H9 (cell line): ENCODE measurements around the gene LRRK1. TPM values are rescaled to one million over a fixed set of nuclear protein-coding genes. Genes with fewer than 3 reads are reported as not detected.

Source experiments
- DNase-seq: peaks from one replicate; pipeline ENCODE4 v3.0.0-alpha.2; 2017
- H2AFZ ChIP-seq: one replicate; pipeline ENCODE4 v1.6.1; 2013; ENCODE audit warnings: mild to moderate bottlenecking, low read length, control low read depth, moderate library complexity
- H2AK5ac ChIP-seq: 2 replicates; pipeline ENCODE4 v1.6.1; 2013; ENCODE audit warnings: low read length, control low read depth, mixed read lengths; ENCODE audit not compliant: insufficient read length
- H2BK120ac ChIP-seq: one replicate; pipeline ENCODE4 v1.6.1; 2013; ENCODE audit warnings: low read depth, mild to moderate bottlenecking, low read length, control low read depth, inconsistent platforms; ENCODE audit not compliant: poor library complexity, severe bottlenecking
- H2BK12ac ChIP-seq: 2 replicates; pipeline ENCODE4 v1.6.1; 2013; ENCODE audit warnings: low read length, control low read depth, mixed read lengths, low read depth; ENCODE audit not compliant: insufficient read length
- H2BK15ac ChIP-seq: 2 replicates; pipeline ENCODE4 v1.6.1; 2013; ENCODE audit warnings: low read depth, low read length, control low read depth
- H2BK20ac ChIP-seq: one replicate; pipeline ENCODE4 v1.6.1; 2013; ENCODE audit warnings: low read depth, mild to moderate bottlenecking, low read length, control low read depth, inconsistent platforms; ENCODE audit not compliant: poor library complexity, severe bottlenecking
- H2BK5ac ChIP-seq: 2 replicates; pipeline ENCODE4 v1.6.1; 2013; ENCODE audit warnings: low read length, control low read depth, mixed read lengths; ENCODE audit not compliant: insufficient read length
- H3K14ac ChIP-seq: 2 replicates; pipeline ENCODE4 v1.6.1; 2013; ENCODE audit warnings: low read length, control low read depth; ENCODE audit not compliant: insufficient read depth
- H3K18ac ChIP-seq: 2 replicates; pipeline ENCODE4 v1.6.1; 2013; ENCODE audit warnings: low read depth, mild to moderate bottlenecking, mixed read lengths, low read length, control low read depth; ENCODE audit not compliant: insufficient read length
- H3K23ac ChIP-seq: 2 replicates; pipeline ENCODE4 v1.6.1; 2013; ENCODE audit warnings: low read length, control low read depth, mixed read lengths, low read depth; ENCODE audit not compliant: insufficient read length
- H3K23me2 ChIP-seq: 2 replicates; pipeline ENCODE4 v1.6.1; 2013; ENCODE audit warnings: low read depth, mild to moderate bottlenecking, mixed read lengths, low read length, control low read depth; ENCODE audit not compliant: insufficient read length, poor library complexity, severe bottlenecking
- H3K27ac ChIP-seq: 2 replicates; pipeline ENCODE4 v1.5.1; 2013; ENCODE audit warnings: low read length, control low read depth, mixed read lengths, low read depth; ENCODE audit not compliant: insufficient read length
- H3K27me3 ChIP-seq: 2 replicates; pipeline ENCODE4 v1.6.1; 2013; ENCODE audit warnings: low read length, control low read depth, inconsistent platforms; ENCODE audit not compliant: insufficient read depth
- H3K4ac ChIP-seq: 2 replicates; pipeline ENCODE4 v1.6.1; 2013; ENCODE audit warnings: low read depth, mild to moderate bottlenecking, control low read depth, inconsistent platforms, low read length, moderate library complexity
- H3K4me1 ChIP-seq: 2 replicates; pipeline ENCODE4 v1.6.1; 2013; ENCODE audit warnings: low read length, control low read depth, inconsistent platforms; ENCODE audit not compliant: insufficient read depth
- H3K4me2 ChIP-seq: 2 replicates; pipeline ENCODE4 v1.6.1; 2013; ENCODE audit warnings: low read length, control low read depth, mixed read lengths; ENCODE audit not compliant: insufficient read length, insufficient read depth
- H3K56ac ChIP-seq: 2 replicates; pipeline ENCODE4 v1.6.1; 2013; ENCODE audit warnings: low read depth, mild to moderate bottlenecking, mixed read lengths, low read length, control low read depth; ENCODE audit not compliant: insufficient read length
- H3K79me1 ChIP-seq: 2 replicates; pipeline ENCODE4 v1.6.1; 2013; ENCODE audit warnings: low read depth, mild to moderate bottlenecking, moderate library complexity, low read length, control low read depth, inconsistent platforms; ENCODE audit not compliant: insufficient read depth, poor library complexity, severe bottlenecking
- H3K79me2 ChIP-seq: 2 replicates; pipeline ENCODE4 v1.6.1; 2013; ENCODE audit warnings: low read length, control low read depth, inconsistent platforms; ENCODE audit not compliant: insufficient read depth
- H3K9ac ChIP-seq: 2 replicates; pipeline ENCODE4 v1.6.1; 2013; ENCODE audit warnings: low read length, control low read depth, mixed read lengths; ENCODE audit not compliant: insufficient read length; ENCODE audit errors: extremely low read depth
- H3K9me3 ChIP-seq: one replicate; pipeline ENCODE4 v1.6.1; 2013; ENCODE audit warnings: low read depth, low read length, inconsistent platforms; ENCODE audit not compliant: control insufficient read depth
- H3T11ph ChIP-seq: one replicate; pipeline ENCODE4 v1.6.1; 2013; ENCODE audit warnings: mild to moderate bottlenecking, low read length, control low read depth, inconsistent platforms
- H4K20me1 ChIP-seq: one replicate; pipeline ENCODE4 v1.6.1; 2013; ENCODE audit not compliant: control insufficient read depth, insufficient read length, insufficient read depth
- H4K5ac ChIP-seq: 2 replicates; pipeline ENCODE4 v1.6.1; 2013; ENCODE audit warnings: low read depth, mild to moderate bottlenecking, mixed read lengths, low read length, control low read depth; ENCODE audit not compliant: insufficient read length
- H4K8ac ChIP-seq: replicated peaks from 2 replicates; pipeline ENCODE4 v1.6.1; 2013; ENCODE audit warnings: low read length, control low read depth, mixed read lengths, low read depth; ENCODE audit not compliant: insufficient read length
- H4K91ac ChIP-seq: 2 replicates; pipeline ENCODE4 v1.6.1; 2013; ENCODE audit warnings: low read depth, mild to moderate bottlenecking, moderate library complexity, mixed read lengths, low read length, control low read depth; ENCODE audit not compliant: insufficient read length
- H3K27ac Mint-ChIP-seq, 3 experiments: 2 replicates in 2 of 3; 3 replicates in 1 of 3; pipeline ENCODE4 v1.8.0; 2020 to 2021; ENCODE audit warnings: mixed read lengths in 3 of 3, mild to moderate bottlenecking in 1 of 3, moderate library complexity in 1 of 3
- H3K27me3 Mint-ChIP-seq: 2 replicates; pipeline ENCODE4 v1.8.0; 2021; ENCODE audit warnings: low read depth, mild to moderate bottlenecking, moderate library complexity, mixed read lengths
- H3K36me3 Mint-ChIP-seq, 3 experiments: 2 replicates in 2 of 3; 3 replicates in 1 of 3; pipeline ENCODE4 v1.8.0; 2020 to 2021; ENCODE audit warnings: low read depth in 3 of 3, mixed read lengths in 3 of 3; ENCODE audit not compliant: insufficient read depth in 1 of 3
- H3K4me1 Mint-ChIP-seq, 2 experiments: 2 replicates each; pipeline ENCODE4 v1.8.0; 2020; ENCODE audit warnings: mixed read lengths in 2 of 2
- H3K4me3 Mint-ChIP-seq, 2 experiments: 2 replicates in 1 of 2; 3 replicates in 1 of 2; pipeline ENCODE4 v1.8.0; 2020 to 2021; ENCODE audit warnings: mild to moderate bottlenecking in 2 of 2, mixed read lengths in 2 of 2, moderate library complexity in 1 of 2
- H3K9me3 Mint-ChIP-seq, 2 experiments: 2 replicates in 1 of 2; 3 replicates in 1 of 2; pipeline ENCODE4 v1.8.0; 2020; ENCODE audit warnings: mild to moderate bottlenecking in 2 of 2, mixed read lengths in 2 of 2, moderate library complexity in 1 of 2
- whole genome bisulfite sequencing: extraction: QIAGEN DNeasy Blood & Tissue Kit; methylation state at CpG from one replicate; pipeline ENCODE4 v1.1.7; 2013; ENCODE audit warnings: missing lambda C conversion rate, low lambda C conversion rate, mixed read lengths; ENCODE audit not compliant: insufficient read length; ENCODE audit errors: extremely low coverage; 5-methylcytosine and 5-hydroxymethylcytosine counted together
- total RNA-seq: library from RNA; stranded (reverse); gene quantifications from 2 replicates; pipeline ENCODE4 v1.2.1, GENCODE V29; 2021
- TF ChIP-seq, protein P1 (sequence below): fragments of 200-600 bp; sonication (generic); conservative IDR thresholded peaks from 3 replicates; pipeline ENCODE4 v1.8.0; 2021; ENCODE audit warnings: antibody characterized with exemption, mild to moderate bottlenecking

The LRRK1 gene
- total RNA-seq, 1 experiment from 2014 or later: 4.0 TPM

DNA sequence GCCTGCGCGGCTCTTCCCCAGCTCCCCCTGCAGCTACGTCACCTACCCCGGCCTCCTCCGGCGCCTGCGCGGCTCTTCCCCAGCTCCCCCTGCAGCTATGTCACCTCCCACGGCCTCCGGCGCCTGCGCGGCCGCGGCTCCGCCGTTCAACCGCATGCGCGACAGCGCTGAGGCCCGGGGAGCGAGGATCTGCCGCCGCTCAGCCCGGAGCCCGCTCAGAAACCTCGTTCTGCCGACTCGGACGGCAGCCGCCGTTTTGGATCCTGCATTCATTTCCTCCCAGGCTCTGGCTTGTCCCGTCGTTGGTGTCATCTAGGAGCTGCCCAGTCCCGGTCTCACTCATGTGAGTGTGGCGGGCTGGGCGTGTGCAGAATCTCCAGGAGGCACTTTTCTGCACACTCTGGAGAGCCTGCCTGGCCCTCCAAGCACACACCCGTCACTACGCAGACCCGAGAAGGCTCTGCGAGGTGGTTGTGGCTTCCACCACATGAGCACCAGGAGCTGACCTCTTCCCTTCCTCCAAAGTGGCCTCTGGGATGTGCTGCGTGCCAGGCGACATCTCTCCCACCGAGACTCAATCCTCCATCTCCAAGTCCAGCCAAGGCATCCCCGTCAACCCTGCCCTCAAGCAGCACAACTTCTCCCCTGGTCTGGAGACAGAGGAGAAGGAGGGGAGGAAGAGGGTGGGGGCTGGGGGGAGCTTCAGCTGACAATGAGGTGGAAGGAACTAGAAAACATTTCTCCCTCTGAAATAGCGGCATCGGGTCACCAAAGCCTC, 167.4 kb downstream of the LRRK1 start:
- Histone ChIP-seq H3K18ac (no peak overlapping the region), H3K4me1 (no peaks in the 10 kb centered on the region; the same call in 1 of the 2 replicates), H2AFZ (no peak overlapping the region), H3K4me2 (no peak overlapping the region), H3K4ac (no peak overlapping the region), H4K5ac (no peak overlapping the region), H4K8ac (no peak overlapping the region), H2BK5ac (no peak overlapping the region), H3K27ac (no peak overlapping the region), H2AK5ac (no peak overlapping the region), H3K14ac (no peak overlapping the region), H4K20me1 (no peaks in the 10 kb centered on the region), H3K23me2 (no peaks in the 10 kb centered on the region), H2BK15ac (no peak overlapping the region), H3K27me3 (no peaks in the 10 kb centered on the region), H2BK20ac (no peak overlapping the region), H3K56ac (no peak overlapping the region), H2BK12ac (no peak overlapping the region), H3K23ac (no peak overlapping the region), H3K9ac (no peak overlapping the region), H3T11ph (no peak overlapping the region), H2BK120ac (no peak overlapping the region), H4K91ac (no peak overlapping the region), H3K9me3 (no peaks in the 10 kb centered on the region), H3K79me2 (no peaks in the 10 kb centered on the region), H3K79me1 (no peaks in the 10 kb centered on the region)
- Mint-ChIP-seq H3K27ac (no peak overlapping the region; a peak in 3 of 7 replicates), H3K4me1 (peaks cover 8 to 10% of the 10 kb centered on the region in 2 experiments), H3K9me3 (no peaks in the 10 kb centered on the region; a peak in 1 of 5 replicates), H3K27me3 (peaks cover 5% of the 10 kb centered on the region), H3K36me3 (no peaks in the 10 kb centered on the region; a peak in 2 of 7 replicates), H3K4me3 (no peak overlapping the region)
- no CpG with 5 or more reads among the region's 48 CpGs for WGBS
- TF ChIP-seq, protein P1, sequence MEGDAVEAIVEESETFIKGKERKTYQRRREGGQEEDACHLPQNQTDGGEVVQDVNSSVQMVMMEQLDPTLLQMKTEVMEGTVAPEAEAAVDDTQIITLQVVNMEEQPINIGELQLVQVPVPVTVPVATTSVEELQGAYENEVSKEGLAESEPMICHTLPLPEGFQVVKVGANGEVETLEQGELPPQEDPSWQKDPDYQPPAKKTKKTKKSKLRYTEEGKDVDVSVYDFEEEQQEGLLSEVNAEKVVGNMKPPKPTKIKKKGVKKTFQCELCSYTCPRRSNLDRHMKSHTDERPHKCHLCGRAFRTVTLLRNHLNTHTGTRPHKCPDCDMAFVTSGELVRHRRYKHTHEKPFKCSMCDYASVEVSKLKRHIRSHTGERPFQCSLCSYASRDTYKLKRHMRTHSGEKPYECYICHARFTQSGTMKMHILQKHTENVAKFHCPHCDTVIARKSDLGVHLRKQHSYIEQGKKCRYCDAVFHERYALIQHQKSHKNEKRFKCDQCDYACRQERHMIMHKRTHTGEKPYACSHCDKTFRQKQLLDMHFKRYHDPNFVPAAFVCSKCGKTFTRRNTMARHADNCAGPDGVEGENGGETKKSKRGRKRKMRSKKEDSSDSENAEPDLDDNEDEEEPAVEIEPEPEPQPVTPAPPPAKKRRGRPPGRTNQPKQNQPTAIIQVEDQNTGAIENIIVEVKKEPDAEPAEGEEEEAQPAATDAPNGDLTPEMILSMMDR: no peak
- no peak for DNase-seq
